Nephron progenitor cell (in vitro differentiated cells): Measurements from ENCODE around the gene HLCS.

Experiments used
- DNase-seq: peaks from one replicate; pipeline ENCODE4 v3.0.0; 2021
- H3K27ac Mint-ChIP-seq: 2 replicates; pipeline ENCODE4 v1.8.0; 2021; ENCODE audit warnings: mild to moderate bottlenecking, moderate library complexity, mixed read lengths
- H3K27me3 Mint-ChIP-seq: 2 replicates; pipeline ENCODE4 v1.8.0; 2021; ENCODE audit warnings: mild to moderate bottlenecking, low read depth, mixed read lengths; ENCODE audit not compliant: poor library complexity
- H3K36me3 Mint-ChIP-seq: 2 replicates; pipeline ENCODE4 v1.8.0; 2021; ENCODE audit warnings: low read depth, mixed read lengths
- H3K4me1 Mint-ChIP-seq: 2 replicates; pipeline ENCODE4 v1.8.0; 2021; ENCODE audit warnings: mixed read lengths
- H3K4me3 Mint-ChIP-seq: 2 replicates; pipeline ENCODE4 v1.8.0; 2021; ENCODE audit warnings: mild to moderate bottlenecking, moderate library complexity, mixed read lengths
- H3K9me3 Mint-ChIP-seq: 2 replicates; pipeline ENCODE4 v1.8.0; 2021; ENCODE audit warnings: mild to moderate bottlenecking, moderate library complexity, mixed read lengths
- CTCF ChIP-seq: fragments of 200-600 bp; sonication (generic); IDR thresholded peaks from 2 replicates; pipeline ENCODE4 v1.5.0; 2021; ENCODE audit warnings: antibody characterized with exemption

Gene HLCS

DNA sequence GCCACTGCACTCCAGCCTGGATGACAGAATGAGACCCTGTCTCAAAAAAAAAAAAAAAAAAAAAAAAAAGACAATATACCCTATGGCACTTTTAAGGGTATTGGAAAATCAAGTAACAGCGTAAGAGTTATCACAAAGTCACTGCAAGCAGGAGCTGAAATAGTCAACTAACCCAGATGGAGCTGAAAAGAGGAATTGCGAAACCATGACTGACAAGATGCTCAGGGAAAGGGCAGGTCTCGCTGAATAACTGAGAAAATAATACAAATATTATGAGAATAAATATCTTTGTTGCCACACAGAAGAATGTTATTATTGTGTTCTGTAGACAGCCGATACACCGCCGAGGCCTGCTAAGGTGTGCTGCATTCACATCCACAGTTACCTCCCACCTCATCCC lies 17.8 kb downstream of the HLCS start:
- H3K27me3 Mint-ChIP-seq: no peaks in the 10 kb centered on the region
- no peak for TF ChIP-seq CTCF
- peaks cover 73% of the 10 kb centered on the region for H3K36me3 Mint-ChIP-seq
- peaks cover 22% of the 10 kb centered on the region for H3K4me1 Mint-ChIP-seq
- no peak for DNase-seq
- H3K4me3 Mint-ChIP-seq: no peak overlapping the region
- no peak overlapping the region for H3K27ac Mint-ChIP-seq
- peaks cover 8% of the 10 kb centered on the region for H3K9me3 Mint-ChIP-seq

- peaks cover 8% of the 10 kb centered on the region for H3K9me3 Mint-ChIP-seq
- no peak overlapping the region for H3K27ac Mint-ChIP-seq
- peak overlapping the region; percentile 57 for H3K4me3 Mint-ChIP-seq
- H3K36me3 Mint-ChIP-seq: peaks cover 78% of the 10 kb centered on the region
- H3K4me1 Mint-ChIP-seq: peaks cover 22% of the 10 kb centered on the region
- peaks cover 4% of the 10 kb centered on the region for H3K27me3 Mint-ChIP-seq
- no peak for TF ChIP-seq CTCF
- no peak for DNase-seq
Measured at GRCh38 chr21:36946949-36947356, 19.5 kb downstream of the HLCS start.

DNA sequence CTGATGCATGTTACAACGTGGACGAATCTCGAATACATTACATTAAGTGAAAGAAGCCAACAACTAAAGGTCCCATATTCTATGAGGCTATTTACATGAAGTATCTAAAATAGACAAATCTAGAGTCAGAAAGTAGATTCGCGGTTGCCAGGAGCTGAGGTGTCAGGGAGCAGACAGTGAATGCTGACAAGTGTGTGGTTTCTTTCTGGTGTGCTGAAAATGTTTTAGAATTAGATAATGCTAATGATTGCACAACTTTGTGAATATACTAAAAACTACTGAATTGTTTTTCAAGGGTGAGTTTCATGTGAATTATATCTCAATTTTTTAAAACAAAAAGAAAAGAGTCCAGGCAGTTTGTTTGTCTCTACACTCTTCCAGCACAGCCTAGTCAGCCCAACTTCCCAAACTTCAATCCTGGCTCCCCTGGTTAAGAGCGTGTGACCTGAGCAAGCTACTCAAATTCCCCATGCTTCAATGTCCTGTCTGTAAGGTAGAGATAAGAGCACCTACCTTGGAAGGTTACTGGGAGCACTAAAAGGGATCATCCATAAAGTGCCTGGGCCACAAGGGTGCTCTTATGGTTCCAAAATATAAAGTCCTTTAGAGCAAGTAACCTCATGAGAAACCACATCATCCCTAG lies 20.9 kb downstream of the HLCS start:
- TF ChIP-seq CTCF: no peak
- Mint-ChIP-seq H3K36me3 (peaks cover 73% of the 10 kb centered on the region), H3K27me3 (peaks cover 4% of the 10 kb centered on the region), H3K4me3 (no peak overlapping the region), H3K4me1 (peaks cover 22% of the 10 kb centered on the region), H3K9me3 (peaks cover 8% of the 10 kb centered on the region), H3K27ac (no peak overlapping the region)
- DNase-seq: no peak

GRCh38 chr21:36936361-36937135 lies 29.9 kb downstream of the HLCS start:
- Mint-ChIP-seq H3K36me3 (peaks cover 31% of the 10 kb centered on the region), H3K4me3 (no peak overlapping the region), H3K27me3 (no peaks in the 10 kb centered on the region), H3K9me3 (no peaks in the 10 kb centered on the region), H3K27ac (no peak overlapping the region), H3K4me1 (peaks cover 10% of the 10 kb centered on the region)
- no peak for TF ChIP-seq CTCF
- DNase-seq: no peak

- Mint-ChIP-seq H3K36me3 (peaks cover 30% of the 10 kb centered on the region), H3K4me1 (peaks cover 10% of the 10 kb centered on the region), H3K9me3 (no peaks in the 10 kb centered on the region), H3K4me3 (no peak overlapping the region), H3K27me3 (no peaks in the 10 kb centered on the region), H3K27ac (no peak overlapping the region)
- no peak for DNase-seq
- no peak for TF ChIP-seq CTCF
Measured at GRCh38 chr21:36934864-36935420, 31.5 kb downstream of the HLCS start.
